Left colon (tissue), 2 donors: Measurements from ENCODE around the gene RALGPS1. TPM values are rescaled to one million over a fixed set of nuclear protein-coding genes. Genes with fewer than 3 reads are reported as not detected.

ENCODE experiments used
- ATAC-seq: fragments of 200-7000 bp; cut with Tn5 transposase; one replicate; pipeline ENCODE4 v1.9.1; 2020; ENCODE audit warnings: mild to moderate bottlenecking, moderate library complexity
- DNase-seq, 2 donors: peaks; one replicate each; pipeline ENCODE4 v3.0.0-alpha.2; 2020
- intact Hi-C, 2 donors: fragments of 100-400 bp; cut with DNase I in 1 of 2; cut with micrococcal nuclease in 1 of 2; formaldehyde crosslinking; loops; one replicate each; pipeline versions ENCODE4 v1.11.2 to v1.14.0; 2022; cut with DNase I, micrococcal nuclease
- total RNA-seq, 2 donors: library from RNA; stranded (reverse); fragmentation: NEBNext Ultra II Directional; extraction: Animal tissue kit (Norgen Biotek cat#: 25700); gene quantifications; one replicate each; pipeline ENCODE4 v1.2.1, GENCODE V29; 2021
- donor health status: DM: no; HTN: no; CAD: no.
- donor health status: DM: yes; HTN: yes; CAD: no.

The RALGPS1 gene
- total RNA-seq, 2 donors from 2014 or later, result 32.7 to 46.5 TPM

GRCh38 chr9:127209948-127210640 is 295.5 kb downstream of the RALGPS1 start:
- intact Hi-C loops, result loop anchor here in 1 of 2 donors (10.0 kb wide), 1 partner anchor 265 kb away; no protein-coding TSS in a partner anchor
- DNase-seq (no peak), ATAC-seq (no peak)

- DNase-seq (no peak), ATAC-seq (no peak)
- intact Hi-C loops, result no loop called here
Observed at GRCh38 chr9:127210851-127211730, 296.5 kb downstream of the RALGPS1 start.

DNA sequence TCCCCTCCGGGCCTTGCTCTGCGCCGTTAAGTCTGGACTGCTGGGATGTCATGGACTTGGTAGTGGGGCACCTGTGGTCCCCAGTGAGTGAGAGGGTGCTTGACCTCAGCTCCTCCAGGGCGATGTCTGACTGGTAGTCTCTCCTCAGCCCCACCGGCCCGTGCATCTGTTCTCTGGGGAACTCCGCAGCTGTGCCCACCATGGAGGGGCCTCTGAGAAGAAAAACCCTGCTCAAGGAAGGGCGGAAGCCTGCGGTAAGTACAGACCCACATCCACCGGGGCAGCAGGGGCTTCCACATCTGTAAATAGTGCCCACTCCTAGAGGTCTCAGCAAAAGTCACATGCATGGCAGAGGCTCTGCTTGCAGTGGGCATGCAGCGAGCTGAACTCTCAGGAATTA is 297.4 kb downstream of the RALGPS1 start:
- ATAC-seq, result no peak
- DNase-seq, result no peak
- intact Hi-C loops, result no loop called here

- intact Hi-C loops, result no loop called here
- no peak for ATAC-seq
- no peak for DNase-seq
Observed at GRCh38 chr9:127212453-127212852, 297.9 kb downstream of the RALGPS1 start.

- ATAC-seq (no peak), DNase-seq (no peak)
- intact Hi-C loops, result no loop called here
Observed at GRCh38 chr9:127213859-127214258, 299.3 kb downstream of the RALGPS1 start.

DNA sequence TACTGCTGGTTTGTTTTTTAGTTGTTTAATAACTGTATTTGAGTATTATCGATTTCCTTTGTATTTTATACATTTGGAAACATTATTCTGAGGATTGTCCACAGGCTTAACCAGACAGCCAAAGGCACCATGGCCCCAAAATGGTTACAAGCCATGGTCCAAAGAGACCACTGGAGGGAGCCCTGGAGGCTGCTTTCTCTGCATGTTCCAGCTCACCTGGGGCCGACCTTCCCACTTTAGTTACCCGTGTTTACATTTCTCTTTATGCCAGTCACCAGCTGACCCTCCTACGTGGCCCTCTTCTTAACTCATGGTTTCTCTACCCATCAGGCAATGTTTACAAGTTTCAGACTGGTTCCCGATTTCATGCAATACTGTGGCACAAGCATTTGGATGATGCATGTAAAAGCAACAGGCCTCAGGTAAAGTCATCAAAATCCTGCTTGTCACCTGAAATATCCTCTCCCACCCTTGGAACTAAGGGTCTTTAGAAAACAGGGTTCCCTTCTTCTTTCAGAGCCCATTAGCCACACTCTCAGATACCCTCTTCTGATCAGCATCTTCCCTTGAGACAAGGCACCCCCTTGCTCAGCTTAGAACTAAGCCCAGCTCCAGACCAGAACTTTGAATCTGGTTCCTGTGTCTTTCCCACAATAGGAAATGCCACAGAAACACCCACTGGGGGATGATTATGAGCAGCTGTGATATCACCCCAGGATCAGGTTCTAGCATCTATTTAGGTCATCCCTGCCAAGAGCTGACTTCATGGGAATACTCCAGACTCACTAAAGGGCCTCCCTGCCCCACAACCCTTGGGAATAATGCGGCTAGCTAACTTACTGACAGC is 300.1 kb downstream of the RALGPS1 start:
- intact Hi-C loops, result no loop called here
- peak; percentile 46 to 75 for DNase-seq
- ATAC-seq, result peak; percentile 83

- intact Hi-C loops, result no loop called here
- DNase-seq (no peak), ATAC-seq (no peak)
Observed at GRCh38 chr9:127215268-127216209, 301.0 kb downstream of the RALGPS1 start.

DNA sequence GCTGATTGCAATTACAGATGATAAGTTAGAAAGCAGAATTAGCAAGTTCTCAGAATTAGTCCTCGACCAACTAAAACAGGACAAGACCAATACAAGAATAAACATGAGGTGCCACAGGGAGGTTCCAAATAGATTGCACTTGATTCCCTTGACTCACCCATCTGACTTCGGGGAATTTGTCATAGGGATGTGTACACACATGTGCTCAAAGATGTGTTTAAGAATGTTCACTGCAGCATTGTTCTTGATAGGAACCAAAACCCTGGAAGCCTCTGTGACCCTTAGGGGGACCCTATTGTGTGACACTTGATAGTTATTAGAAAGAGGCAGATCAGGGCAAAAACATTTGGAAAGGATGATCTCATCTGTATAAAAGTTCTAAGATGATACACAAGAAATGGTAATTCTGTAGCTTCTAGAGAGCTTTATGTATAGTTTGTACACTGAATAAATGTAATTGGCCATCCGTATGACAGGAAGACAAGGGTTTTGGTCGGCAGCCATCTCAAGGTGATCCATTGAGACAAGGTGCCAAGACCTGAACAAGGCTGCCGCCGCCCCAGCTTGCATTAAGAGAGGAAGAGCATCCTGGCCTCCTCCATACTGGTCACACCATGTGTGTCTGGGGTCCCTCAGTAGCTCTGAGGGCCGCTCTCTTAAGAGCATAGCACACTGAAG is 301.8 kb downstream of the RALGPS1 start:
- intact Hi-C loops, result no loop called here
- ATAC-seq (no peak), DNase-seq (no peak)

DNA sequence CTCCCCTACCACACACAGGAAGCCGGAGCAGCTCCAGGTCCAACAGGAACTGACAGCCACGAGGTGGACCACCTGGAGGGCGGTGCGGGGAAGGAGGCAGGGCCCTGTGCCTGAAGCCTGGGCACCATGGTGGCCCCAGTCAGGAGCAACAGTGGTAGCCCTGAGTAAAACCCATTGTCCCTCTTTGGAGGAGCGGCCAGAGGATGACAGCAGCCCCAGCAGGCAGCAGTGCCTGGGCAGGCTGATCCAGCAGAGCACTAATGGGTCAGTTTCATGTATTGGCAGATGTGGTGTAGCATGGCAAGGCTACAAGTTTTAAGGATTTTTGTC is 302.3 kb downstream of the RALGPS1 start:
- DNase-seq, result no peak
- intact Hi-C loops, result no loop called here
- no peak for ATAC-seq

- DNase-seq (no peak), ATAC-seq (no peak)
- intact Hi-C loops, result no loop called here
Observed at GRCh38 chr9:127218818-127219217, 304.2 kb downstream of the RALGPS1 start.

DNA sequence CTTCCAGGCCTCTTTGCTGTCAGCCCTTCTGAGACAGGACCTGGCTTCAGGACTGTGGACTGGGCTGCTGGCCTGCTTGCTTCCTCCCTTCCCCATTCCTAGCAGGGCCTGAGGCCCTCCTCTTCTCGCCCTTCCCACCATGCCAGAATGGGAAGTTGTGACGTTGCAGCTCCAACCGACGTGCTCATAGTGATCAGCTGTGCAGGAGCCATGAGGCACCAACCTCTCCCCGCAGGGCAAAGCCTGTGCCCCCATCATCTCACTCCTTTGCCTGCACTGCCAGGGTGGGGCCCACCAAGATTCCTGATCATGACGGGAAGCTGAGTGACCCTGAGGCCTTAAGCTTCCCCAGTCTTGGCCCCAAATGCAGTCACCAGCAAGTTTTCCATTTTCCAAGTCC is 304.9 kb downstream of the RALGPS1 start:
- intact Hi-C loops, result no loop called here
- DNase-seq (no peak), ATAC-seq (no peak)

DNA sequence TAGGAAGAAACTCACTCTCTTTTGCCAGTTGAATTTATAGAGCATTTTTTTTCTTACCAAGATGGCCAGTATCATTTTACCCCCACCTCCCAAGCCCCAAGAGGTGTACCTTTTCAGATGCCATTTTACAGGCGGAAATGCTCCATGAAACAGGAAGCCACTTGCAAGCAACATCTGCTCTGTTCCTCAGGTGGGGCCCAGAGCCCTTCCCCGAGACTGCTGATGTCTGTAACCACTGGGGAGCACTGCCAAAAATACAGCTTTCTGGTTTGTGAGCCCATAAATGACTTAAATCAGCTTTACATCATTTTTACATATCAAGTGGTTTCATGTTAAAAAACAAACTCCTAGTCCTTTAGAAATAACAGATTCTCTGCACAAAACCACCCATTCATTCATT is 307.1 kb downstream of the RALGPS1 start:
- ATAC-seq (no peak), DNase-seq (no peak)
- intact Hi-C loops, result no loop called here

DNA sequence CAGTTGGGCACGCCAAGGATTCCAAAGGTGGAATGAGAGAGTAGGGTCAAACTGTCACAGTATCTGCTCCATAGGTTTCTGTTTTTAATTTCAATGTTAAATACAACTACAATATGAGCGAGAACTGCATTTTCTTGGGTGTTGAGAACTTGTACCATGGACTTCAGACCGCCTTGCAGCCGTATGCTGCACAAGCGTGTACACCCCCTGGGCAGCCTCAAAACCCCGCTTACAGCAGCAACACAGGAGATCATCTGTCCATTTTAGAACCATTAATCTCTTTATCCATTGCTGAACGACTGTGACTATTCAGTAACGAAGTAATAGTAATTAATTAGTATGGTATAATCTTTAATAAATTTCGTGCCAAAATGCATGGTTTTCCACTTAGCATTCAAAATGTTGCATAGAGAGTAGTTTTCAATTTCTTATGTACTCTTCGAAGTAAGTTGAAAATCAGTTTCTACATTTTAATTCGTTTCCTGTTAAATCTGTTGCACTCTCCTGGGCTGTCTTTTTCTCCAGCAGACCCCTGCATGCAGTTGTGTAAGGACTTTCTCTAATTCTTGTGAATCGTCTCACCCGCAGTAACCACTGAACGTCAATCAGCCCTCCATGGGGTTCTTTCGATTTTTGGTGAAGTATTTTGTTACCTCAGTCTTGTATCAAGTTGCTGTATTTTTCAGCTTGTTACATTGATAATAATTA is 308.0 kb downstream of the RALGPS1 start:
- ATAC-seq (no peak), DNase-seq (no peak)
- intact Hi-C loops, result no loop called here

DNA sequence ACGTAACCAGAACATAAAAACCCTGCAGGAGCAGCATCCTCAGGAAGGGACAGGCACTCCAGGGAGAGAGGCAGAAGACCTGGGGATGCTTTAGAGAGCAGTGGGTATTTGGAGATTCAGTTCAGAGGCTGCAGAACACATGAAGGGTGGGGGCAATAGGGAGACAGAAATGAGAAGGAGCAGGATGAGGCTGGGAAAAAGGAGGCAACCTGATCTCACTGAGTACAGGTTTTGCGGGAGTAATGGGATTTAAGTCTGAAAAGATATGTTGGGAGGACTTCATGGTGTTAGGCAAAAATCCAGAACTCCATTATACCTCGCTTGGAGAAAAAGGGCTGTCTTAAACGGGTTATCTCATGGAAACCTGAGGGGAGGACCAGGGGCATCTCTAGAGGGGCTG is 308.7 kb downstream of the RALGPS1 start:
- DNase-seq, result no peak
- intact Hi-C loops, result no loop called here
- no peak for ATAC-seq

GRCh38 chr9:127223810-127224177 is 309.2 kb downstream of the RALGPS1 start:
- no peak for ATAC-seq
- intact Hi-C loops, result no loop called here
- peak in 1 of 2 donors; percentile 23 for DNase-seq

GRCh38 chr9:127224178-127224882 is 309.7 kb downstream of the RALGPS1 start:
- intact Hi-C loops, result no loop called here
- DNase-seq, result peak; percentile 91 to 92
- ATAC-seq, result peak; percentile 80
